Adrenal gland (tissue), 12 donors: ENCODE measurements around the gene MRPL55. TPM values are rescaled to one million over a fixed set of nuclear protein-coding genes. Genes with fewer than 3 reads are reported as not detected.
A peak's percentile ranks its signal among the peaks of the same experiment; 100 is the strongest.

Source experiments
- DNase-seq, 7 donors: peaks; one replicate each; pipeline ENCODE4 v3.0.0-alpha.2; 2019 to 2020
- H3K27ac ChIP-seq, 5 donors: fragments of 200-600 bp; sonication (generic) in 4 of 5; 1 replicate in 3 of 5; 2 replicates in 2 of 5; pipeline versions ENCODE4 v1.5.1 to v1.8.0; 2016 to 2020; ENCODE audit warnings: mild to moderate bottlenecking in 1 of 5
- H3K27me3 ChIP-seq: fragments of 200-600 bp; 2 replicates; pipeline ENCODE4 v1.8.0; 2021
- H3K36me3 ChIP-seq, 2 donors: fragments of 200-600 bp; replicated peaks in 1 of 2; 1 replicate in 1 of 2; 2 replicates in 1 of 2; pipeline versions ENCODE4 v1.5.1 to v1.8.0; 2018 to 2022
- H3K4me1 ChIP-seq, 2 donors: fragments of 200-600 bp; replicated peaks in 1 of 2; 1 replicate in 1 of 2; 2 replicates in 1 of 2; pipeline versions ENCODE4 v1.5.1 to v1.8.0; 2018 to 2021
- H3K4me3 ChIP-seq, 4 donors: fragments of 200-600 bp; sonication (generic) in 3 of 4; one replicate each; pipeline ENCODE4 v1.5.1; 2016 to 2018
- H3K9me3 ChIP-seq, 3 donors: fragments of 200-600 bp; sonication (generic) in 1 of 3; replicated peaks in 1 of 3; 1 replicate in 2 of 3; 2 replicates in 1 of 3; pipeline versions ENCODE4 v1.5.1 to v1.8.0; 2016 to 2021
- CTCF ChIP-seq, 6 experiments: fragments of 450-650 bp in 4 of 6; fragments of 200-600 bp in 2 of 6; sonication (generic) in 1 of 6; IDR thresholded peaks; 1 replicate in 5 of 6; 2 replicates in 1 of 6; pipeline versions ENCODE4 v1.5.1 to v1.8.0; 2016 to 2021; ENCODE audit warnings: antibody characterized with exemption in 6 of 6, mild to moderate bottlenecking in 2 of 6, moderate library complexity in 1 of 6
- POLR2A ChIP-seq, 2 donors: fragments of 450-650 bp; IDR thresholded peaks; one replicate each; pipeline ENCODE4 v1.6.1; 2017; ENCODE audit warnings: antibody characterized with exemption in 2 of 2, mild to moderate bottlenecking in 2 of 2, moderate library complexity in 1 of 2
- WGBS, 4 donors: extraction: QIAGEN DNeasy Blood & Tissue Kit in 2 of 4; methylation state at CpG; one replicate each; pipeline versions ENCODE4 v1.1.5 to v1.1.7; 2013 to 2017; 5-methylcytosine and 5-hydroxymethylcytosine counted together
- intact Hi-C, 2 donors: fragments of 100-400 bp; cut with DNase I; formaldehyde crosslinking; loops; one replicate each; pipeline versions ENCODE4 v1.14.1 to v1.15.0; 2022 to 2023
- polyA plus RNA-seq, 3 donors: library from polyadenylated mRNA; stranded (reverse); fragments of 200-250 nt in 2 of 3; fragments of 350-450 nt in 1 of 3; fragmentation: Illumina TruSeq in 1 of 3; extraction: RNeasy Lipid Tissue Mini Kit (QIAGEN cat#74804) in 1 of 3; gene quantifications; one replicate each; pipeline ENCODE4 v1.2.3, GENCODE V29; 2013 to 2014
- total RNA-seq, 9 donors: library from RNA; depleted of rRNA in 4 of 9; stranded (reverse); fragments of >200 nt in 4 of 9; fragments of 120-200 nt in 1 of 9; fragmentation: NEBNext Ultra II Directional in 1 of 9; extraction: Animal tissue kit (Norgen Biotek cat#: 25700) in 1 of 9; gene quantifications; one replicate each; pipeline versions ENCODE4 v1.1.0 to v1.2.4, GENCODE V29; 2013 to 2023
- donor health status: healthy with polysubstance abuse.
- donor health status: Bipolar disorder and iron deficiency.
- donor health status: DM: yes; HTN: yes; CAD: no.
- donor health status: DM: no; HTN: no; CAD: no.
- donor health status: DM: no; HTN: no; CAD: no.
- donor health status: DM: yes; HTN: yes; CAD: no.

Gene MRPL55
- total and polyA plus RNA-seq, 12 donors = 25.1 to 309 (median 70.8) TPM

- H3K4me1 ChIP-seq = peaks cover 10 to 45% of the 10 kb centered on the region in 2 donors
- intact Hi-C loops = no loop called here
Observed at GRCh38 chr1:228144993-228145343, 35.9 kb upstream of the MRPL55 start.

GRCh38 chr1:228144193-228144992 lies 35.3 kb upstream of the MRPL55 start:
- Histone ChIP-seq H3K27me3 (no peaks in the 10 kb centered on the region), H3K4me1 (peaks cover 12 to 40% of the 10 kb centered on the region in 2 donors), H3K4me3 (no peak overlapping the region), H3K9me3 (no peaks in the 10 kb centered on the region), H3K27ac (no peak overlapping the region), H3K36me3 (peaks cover 0 to 30% of the 10 kb centered on the region in 2 donors)
- WGBS, 4 donors = 81 to 89% (median 84%) methylated on average over 11 to 16 of the region's 16 CpGs
- intact Hi-C loops = no loop called here
- peak in 4 of 7 donors; percentile 10 to 45 (median 14) for DNase-seq
- TF ChIP-seq POLR2A (IDR thresholded peaks at IDR 0.05) = no peak
- TF ChIP-seq CTCF (IDR thresholded peaks at IDR 0.05) = no peak

More at GRCh38 chr1:228144993-228145343, 35.9 kb upstream of the MRPL55 start:
- Histone ChIP-seq H3K4me3 (no peak overlapping the region), H3K27ac (no peak overlapping the region), H3K9me3 (no peaks in the 10 kb centered on the region), H3K36me3 (peaks cover 0 to 30% of the 10 kb centered on the region in 2 donors), H3K27me3 (no peaks in the 10 kb centered on the region)
- DNase-seq = peak in 3 of 7 donors; percentile 8 to 45 (median 16)
- 66 to 90% (median 80%) methylated on average over 4 to 8 of the region's 8 CpGs; no CpG with 5 or more reads in 1 of the 4 donors for WGBS, 4 donors
- TF ChIP-seq CTCF (IDR thresholded peaks at IDR 0.05) (no peak), POLR2A (IDR thresholded peaks at IDR 0.05) (no peak)

- no peaks in the 10 kb centered on the region for H3K27me3 ChIP-seq
- 86 to 88% (median 87%) methylated on average over 12 of the region's 12 CpGs for WGBS, 4 donors
- TF ChIP-seq CTCF (IDR thresholded peaks at IDR 0.05) = no peak
- TF ChIP-seq POLR2A (IDR thresholded peaks at IDR 0.05) = no peak
- peak in 2 of 7 donors; percentile 15 to 43 for DNase-seq
- H3K36me3 ChIP-seq = peaks cover 0 to 24% of the 10 kb centered on the region in 2 donors
- intact Hi-C loops = no loop called here
- no peak overlapping the region for H3K4me3 ChIP-seq
- no peak overlapping the region for H3K27ac ChIP-seq
- peaks cover 15 to 34% of the 10 kb centered on the region in 2 donors for H3K4me1 ChIP-seq
- H3K9me3 ChIP-seq = no peaks in the 10 kb centered on the region
Observed at GRCh38 chr1:228143480-228144192, 34.5 kb upstream of the MRPL55 start.

- no peak overlapping the region for H3K4me3 ChIP-seq
Observed at GRCh38 chr1:228142701-228143136, 33.6 kb upstream of the MRPL55 start.

More at GRCh38 chr1:228142701-228143136, 33.6 kb upstream of the MRPL55 start:
- Histone ChIP-seq H3K27ac (no peak overlapping the region), H3K27me3 (no peaks in the 10 kb centered on the region), H3K9me3 (no peaks in the 10 kb centered on the region), H3K4me1 (peaks cover 15 to 33% of the 10 kb centered on the region in 2 donors), H3K36me3 (peaks cover 0 to 15% of the 10 kb centered on the region in 2 donors)
- 74 to 82% (median 79%) methylated on average over 8 to 11 of the region's 11 CpGs for WGBS, 4 donors
- peak in 2 of 7 donors; percentile 14 to 28 for DNase-seq
- TF ChIP-seq CTCF (IDR thresholded peaks at IDR 0.05) = no peak
- no peak for TF ChIP-seq POLR2A (IDR thresholded peaks at IDR 0.05)
- intact Hi-C loops = no loop called here
